HG03135 (cell line): Measurements from ENCODE around the gene RAB10.
"Not testable (repeated sequence)": the region's sequence is repeated elsewhere in the genome, so short reads cannot be mapped to it uniquely, and the experiment has no call there.

Experiments used
- ATAC-seq: cut with Tn5 transposase; IDR thresholded peaks from one replicate; pipeline ENCODE4 v1.9.1; 2021; ENCODE audit warnings: mild to moderate bottlenecking, moderate library complexity; ENCODE audit not compliant: unreplicated experiment

The RAB10 gene

DNA sequence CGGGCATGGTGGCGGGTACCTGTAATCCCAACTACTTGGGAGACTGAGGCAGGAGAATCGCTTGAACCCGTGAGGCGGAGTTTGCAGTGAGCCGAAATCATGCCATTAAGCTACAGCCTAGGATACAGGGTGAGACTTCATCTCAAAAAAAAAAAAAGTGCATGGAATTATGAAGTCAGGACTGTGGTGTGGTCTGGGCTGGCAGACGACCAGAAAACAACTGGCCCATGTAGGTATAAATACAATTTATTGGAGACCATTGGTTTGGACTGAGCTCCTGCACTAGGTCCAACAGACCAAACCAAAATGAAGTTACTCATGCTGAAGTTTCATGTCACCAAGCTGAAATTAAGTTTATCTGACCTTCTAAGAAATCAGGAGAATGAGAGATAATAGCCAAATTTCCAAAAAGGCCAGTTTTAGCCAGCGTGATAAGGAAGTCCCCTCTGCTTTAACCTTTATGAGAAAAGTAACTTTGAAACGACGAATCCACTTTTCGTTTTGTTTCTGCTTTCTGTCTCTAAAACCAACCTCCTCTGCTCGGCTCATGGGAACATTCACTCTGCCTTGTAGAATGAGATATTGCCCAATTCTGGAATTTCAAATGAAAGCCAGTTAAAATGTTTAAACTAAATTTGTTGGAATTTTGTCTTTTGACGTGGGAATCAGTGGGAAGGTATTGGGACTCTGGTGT, 17.7 kb upstream of the RAB10 start:
- no peak for ATAC-seq

DNA sequence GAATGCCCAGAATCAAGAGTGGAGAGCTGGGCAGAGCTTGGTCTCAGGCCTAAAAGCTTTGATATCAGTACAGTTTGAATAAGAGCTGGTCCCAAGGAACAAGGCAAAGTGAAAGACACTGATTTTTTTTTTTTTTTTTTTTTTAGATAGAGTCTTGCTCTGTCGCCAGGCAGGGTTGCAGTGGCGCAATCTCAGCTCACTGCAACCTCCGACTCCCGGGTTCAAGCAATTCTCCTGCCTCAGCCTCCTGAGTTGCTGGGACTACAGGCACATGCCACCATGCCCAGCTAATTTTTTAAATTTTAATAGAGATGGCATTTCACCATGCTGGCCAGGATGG, 17.2 kb upstream of the RAB10 start:
- ATAC-seq, result not testable (repeated sequence)

DNA sequence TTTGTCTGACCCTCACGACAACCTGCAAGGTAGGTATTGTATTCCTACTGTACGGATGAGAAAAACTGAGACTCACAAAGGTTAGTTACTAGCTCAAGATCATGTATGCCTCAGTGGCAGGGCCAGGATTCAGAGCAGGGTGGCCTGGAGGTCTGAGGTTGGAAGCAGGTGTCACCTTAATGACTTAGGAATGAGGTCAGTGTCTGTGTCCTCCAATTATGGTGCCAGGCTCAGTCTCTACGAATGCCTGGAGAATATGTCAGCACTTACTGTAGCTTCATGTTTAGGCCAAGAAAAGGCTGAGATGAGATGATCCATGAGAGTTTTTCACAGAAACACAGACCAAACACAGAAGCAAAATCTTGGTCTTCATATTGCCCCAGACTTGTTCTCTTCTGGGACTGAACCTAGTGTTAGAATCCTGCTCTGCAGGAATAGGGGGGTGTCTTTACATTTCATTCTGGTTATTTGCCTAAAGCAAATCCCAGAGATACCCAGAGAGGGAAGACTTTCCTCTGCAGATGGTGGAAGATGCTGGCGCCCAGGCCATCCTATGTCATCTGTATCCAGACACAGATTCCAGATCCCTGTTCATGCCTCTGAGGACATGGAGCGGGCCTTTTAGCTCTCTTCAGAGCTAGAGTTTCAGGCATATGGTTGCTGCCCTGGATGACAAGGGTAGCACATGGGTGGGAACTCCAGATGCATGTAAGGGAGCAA, 16.3 kb upstream of the RAB10 start:
- no peak for ATAC-seq

DNA sequence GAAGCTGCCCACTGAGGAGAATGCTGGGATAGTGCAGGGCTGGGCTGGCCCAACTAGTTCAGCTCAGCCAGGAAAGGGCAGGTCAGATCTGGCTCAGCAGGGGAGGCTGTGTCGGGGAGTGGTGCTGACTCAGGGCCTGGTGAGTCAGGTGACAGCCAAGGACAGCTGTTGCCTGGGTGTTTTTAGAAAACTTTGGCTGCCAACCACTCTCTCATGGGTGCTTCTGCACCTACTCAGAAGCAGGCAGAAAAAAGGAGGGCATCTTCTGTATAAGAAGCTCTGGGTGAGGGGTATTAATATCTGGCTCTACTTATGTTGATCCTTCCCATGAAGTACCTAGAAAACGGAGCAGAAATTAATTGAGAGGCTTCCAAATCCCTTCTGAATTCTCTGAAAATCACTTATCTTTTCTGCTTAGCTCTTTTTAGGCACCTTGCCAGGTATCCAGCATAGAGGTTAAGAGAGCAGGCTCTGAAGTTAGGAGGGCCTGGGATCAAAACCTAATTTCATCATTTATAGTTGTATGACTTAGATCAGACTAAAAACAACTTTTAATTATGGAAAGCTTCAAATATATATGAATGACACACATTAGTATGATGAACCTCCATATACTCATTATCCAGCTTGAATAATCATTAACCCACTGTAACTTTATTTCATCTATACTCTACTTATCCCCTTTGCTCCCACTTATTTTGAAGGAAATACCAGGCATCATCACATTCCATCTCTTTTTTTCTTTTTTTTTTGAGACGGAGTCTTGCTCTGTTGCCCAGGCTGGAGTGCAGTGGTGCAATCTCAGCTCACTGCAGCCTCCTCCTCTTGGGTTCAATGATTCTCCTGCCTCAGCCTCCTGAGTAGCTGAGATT, 15.5 kb upstream of the RAB10 start:
- ATAC-seq, result no peak

DNA sequence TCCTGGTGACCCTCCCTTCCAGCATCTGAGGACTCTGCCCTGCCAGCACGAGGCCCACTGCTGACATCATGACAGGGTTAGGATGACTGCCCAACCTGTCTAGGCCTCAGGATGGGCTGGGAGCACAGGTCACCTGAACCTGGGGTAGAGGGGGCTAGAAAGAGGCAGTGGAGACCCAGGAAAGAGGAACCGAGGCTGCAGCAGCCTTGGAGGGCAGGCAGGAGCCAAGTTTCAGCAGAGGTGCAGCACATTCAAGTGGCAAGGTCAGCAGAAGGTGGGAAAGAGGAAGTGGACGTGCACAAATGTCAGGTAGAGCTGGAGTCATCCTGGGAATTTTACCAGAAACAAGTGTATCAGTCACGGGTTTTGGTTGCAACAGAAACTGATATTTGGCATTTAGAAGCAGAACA, 13.6 kb upstream of the RAB10 start:
- ATAC-seq, result no peak

DNA sequence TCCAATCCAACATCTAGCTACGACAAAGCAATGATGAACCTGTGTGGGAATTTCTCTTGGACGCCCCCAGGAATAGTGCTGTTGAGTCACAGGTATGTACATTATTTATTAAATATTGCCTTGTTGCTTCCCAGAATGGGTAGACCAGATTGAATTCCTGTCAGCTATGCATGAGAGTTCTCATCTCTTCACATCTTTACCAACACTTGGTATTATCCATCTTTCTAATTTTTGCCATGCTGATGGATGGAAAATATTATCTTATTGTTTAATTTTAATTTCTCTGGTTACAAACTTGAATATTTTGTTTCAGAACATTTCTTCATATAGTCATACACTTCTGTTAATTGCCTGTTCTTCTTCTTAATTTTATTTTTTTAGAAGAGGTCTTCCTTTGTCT, 9.6 kb upstream of the RAB10 start:
- no peak for ATAC-seq

DNA sequence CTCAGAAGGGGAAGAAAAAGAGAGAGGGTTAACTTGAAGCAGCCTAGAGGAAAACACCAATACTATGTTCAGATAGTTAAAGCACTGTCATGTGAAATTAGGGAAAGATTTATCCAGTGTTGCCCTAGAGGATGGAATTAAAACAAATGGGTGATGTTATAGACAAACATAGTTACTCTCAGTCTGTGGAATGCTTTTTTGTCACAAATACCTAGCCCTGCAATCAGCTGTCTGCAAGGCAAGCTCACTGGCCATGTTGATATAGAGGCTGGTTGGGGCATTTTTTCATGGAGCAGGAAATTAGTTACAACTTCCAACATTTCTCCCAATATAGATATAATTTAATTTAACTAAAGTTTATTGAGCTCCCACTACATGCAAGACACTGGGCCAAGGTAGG, 8.4 kb upstream of the RAB10 start:
- ATAC-seq, result no peak

DNA sequence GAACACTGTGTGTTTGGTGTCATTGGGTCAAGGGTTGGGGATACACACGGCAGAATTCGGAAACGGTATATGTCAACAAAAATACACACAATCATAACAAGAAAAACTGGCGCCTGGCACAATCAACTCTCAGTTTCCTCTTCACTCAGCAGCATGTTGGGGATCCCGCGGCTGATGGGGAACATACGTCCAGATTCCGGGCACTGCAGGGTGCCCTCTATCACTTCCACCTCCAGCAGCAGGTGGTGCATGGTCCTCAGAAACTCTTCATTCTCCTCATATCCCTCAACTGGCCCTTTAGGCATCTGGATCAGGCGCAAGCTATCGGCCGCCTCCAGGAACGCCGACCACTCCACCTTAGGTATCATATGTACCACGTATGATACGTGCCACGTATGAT, 5.8 kb upstream of the RAB10 start:
- not testable (repeated sequence) for ATAC-seq

DNA sequence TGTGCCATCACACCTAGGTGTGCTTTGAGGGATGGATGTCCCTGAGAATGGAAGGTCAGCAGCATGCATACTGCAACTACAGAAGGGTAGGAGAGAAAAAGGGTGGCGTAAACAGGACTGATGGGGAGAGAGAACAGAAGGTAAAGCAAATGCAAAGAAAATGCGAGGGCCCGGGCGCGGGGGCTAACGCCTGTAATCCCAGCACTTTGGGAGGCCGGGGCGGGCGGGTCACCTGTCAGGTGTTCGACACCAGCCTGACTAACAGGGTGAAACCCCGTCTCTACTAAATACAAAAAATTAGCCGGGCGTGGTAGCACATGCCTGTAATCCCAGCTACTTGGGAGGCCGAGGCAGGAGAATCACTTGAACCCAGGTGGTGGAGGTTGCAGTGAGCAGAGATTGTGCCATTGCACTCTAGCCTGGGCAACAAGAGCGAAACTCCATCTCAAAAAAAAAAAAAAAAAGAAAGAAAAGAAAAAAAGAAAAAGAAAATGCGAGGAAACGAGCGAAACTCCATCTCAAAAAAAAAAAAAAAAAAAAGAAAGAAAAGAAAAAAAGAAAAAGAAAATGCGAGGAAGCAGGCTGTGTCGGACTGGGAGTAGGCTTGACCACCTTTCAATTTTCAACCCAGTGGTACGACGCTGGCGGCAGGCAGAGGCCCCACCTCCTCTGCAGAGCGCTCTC, 1.2 kb upstream of the RAB10 start:
- ATAC-seq, result peak; percentile 14

DNA sequence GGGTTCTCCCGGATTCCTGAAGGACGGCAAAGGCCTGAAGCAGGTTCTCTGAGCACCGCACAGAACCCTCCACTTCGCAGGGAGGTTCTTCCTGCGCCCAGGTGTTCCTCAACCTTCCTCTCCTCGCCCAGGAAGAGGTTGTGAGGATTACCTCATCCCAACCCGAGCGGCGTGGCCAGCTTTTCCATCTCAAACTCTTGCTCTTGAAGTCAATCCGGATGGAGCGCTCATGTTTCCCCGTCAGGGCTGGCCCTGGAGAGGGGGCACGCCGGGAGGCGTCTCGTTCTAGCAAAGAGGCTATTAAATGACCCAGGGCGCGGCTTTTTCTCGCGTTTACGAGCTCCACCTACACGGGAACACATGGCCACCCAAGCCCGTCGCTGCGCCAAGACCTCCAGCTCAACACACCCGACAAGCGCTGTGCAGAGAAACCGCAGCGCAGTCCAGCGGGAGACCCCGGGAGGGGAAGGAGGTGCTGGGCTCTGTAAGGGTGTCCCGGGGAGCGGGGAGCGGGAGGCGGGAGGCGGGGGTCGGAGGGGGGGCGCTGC, 540 bp upstream of the RAB10 start:
- peak; percentile 30 for ATAC-seq

DNA sequence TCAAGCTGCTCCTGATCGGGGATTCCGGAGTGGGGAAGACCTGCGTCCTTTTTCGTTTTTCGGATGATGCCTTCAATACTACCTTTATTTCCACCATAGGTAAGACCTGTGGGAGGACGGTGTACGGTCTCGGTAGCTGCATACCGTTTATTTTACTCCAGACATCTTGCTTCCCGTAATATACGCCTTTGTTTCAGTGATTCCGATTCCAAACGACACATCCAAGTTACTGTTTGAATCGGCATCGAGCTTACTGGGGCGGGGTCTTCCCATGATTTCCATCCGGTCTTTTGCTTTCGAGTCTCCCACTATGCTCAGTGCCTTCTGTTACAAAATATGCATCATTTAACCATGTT, 731 bp downstream of the RAB10 start:
- no peak for ATAC-seq

DNA sequence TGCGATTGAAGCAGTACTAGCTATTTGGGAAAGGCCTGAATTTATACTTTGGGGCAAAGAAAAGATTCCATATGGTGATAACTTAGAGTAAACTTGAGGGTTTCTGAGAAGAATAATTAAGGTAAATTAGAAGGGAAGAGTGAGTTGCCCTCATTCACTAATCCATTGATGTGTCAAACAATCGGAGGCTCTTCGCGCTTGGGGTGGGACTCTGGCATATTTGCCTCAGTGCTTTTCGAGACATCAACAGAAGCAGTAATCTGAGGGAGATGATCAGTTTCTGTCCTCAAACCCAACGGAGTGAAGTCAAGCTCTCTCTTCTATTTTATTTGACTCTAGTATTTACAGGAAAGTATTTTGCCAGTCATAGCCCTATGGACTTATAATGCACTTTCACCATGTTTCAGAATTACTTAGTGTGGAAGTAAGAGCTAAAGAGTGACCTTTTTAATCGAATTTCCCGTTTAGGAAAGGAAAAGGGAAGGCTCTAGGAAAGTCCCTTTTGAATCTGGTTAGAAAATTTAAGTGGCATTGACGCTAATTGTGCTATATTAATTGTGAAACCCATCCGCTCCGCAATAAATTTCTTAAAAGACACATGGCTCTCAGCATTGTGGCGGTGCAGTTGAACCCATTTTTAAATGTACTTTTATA, 1.3 kb downstream of the RAB10 start:
- no peak for ATAC-seq

DNA sequence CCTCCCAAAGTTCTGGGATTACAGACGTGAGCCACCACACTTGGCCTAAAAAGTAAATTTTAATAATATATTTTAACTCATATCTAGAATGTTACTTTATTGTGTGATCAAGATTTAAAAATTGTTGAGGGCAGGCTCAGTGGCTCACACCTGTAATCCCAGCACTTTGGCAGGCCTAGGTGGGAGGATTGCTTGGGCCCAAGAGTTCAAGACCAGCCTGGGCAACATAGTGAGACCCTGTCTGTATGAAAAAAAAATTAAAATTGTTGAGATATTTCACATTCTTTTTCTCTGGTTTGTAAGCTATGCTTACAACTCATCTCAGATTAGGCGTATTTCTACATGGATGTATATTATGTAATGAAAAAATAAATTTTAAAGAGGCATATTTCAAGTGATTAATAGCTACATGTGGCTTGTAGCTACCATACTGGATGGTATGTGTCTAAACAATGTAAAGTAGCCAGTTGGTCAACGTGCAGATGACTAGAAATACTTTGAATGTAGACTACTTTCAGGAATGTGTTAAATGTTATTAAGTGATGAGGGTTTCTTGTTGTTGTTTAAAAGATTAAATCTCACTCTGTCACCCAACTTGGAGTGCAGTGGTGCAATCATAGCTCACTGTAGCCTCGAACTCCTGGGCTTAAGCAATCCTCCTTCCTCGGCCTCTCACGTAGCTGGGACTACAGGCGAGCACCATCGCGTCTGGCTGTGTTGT, 5.9 kb downstream of the RAB10 start:
- no peak for ATAC-seq

DNA sequence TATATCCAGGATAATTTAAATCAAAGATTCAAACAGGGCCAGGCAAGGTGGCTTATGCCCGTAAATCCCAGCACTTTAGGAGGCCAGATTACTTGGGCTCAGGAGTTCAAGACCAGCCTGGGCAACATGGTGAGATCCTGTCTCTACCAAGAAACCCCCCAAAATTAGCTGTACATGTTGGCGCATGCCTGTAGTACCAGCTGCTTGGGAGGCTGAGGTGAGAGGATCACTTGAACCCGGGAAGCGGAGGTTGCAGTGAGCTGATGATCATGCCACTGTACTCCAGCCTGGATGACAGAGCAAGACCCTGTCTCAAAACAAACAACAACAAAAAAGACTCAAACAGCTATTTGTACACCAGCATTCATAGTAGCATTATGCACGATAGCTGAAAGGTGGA, 9.2 kb downstream of the RAB10 start:
- no peak for ATAC-seq

DNA sequence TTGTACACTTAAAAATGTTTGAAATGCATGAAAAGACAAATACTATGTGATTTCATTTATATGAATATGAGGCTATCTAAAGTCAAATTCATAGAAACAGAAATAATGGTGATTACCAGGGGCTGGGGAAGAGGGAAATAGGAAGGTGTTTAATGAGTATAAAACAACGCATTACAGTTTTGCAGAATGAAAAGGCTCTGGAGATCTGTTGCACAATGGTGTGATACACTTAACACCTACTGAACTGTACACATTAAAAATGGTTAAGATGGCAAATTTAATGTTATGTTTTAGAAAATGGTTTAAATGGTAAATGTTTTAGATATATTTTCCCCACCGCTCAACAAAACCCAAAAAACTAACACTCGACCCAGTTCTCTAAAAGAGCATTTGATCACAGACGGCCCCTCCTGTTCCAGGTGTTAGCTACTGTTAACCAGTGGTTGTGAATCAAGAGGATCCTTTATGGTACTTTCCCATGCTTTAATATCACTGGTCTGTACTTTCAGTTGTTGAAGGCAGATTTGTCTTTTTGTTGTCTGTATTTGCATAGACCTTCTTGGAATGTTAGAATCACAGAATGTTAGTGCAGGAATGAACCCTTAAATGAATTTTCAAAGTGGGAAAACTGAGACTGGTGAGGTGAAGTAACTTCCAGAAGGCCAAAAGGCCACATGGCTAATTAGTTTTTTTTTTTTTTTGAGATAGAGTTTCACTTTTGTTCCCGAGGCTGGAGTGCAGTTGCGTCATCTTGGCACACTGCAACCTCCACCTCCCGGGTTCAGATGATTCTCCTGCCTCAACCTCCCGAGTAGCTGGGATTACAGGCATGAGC, 10.2 kb downstream of the RAB10 start:
- no peak for ATAC-seq

DNA sequence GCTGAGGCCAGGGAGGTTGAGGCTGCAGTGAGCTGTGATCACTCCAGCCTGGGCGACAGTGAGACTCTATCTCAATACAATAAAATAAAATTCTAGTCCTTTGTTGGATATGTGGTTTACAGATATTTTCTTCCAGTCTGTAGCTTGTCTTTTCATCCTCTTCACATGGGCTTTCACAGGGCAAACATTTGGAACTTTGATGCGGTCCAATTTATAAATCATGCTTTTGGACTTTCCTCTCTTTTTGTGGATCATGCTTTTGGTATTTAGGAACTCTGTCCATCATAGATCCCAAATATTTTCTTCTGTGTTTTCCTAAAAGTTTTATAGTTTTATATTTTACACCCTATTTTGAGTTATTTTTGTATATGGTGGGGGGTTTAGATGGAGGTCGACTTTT, 14.9 kb downstream of the RAB10 start:
- no peak for ATAC-seq

DNA sequence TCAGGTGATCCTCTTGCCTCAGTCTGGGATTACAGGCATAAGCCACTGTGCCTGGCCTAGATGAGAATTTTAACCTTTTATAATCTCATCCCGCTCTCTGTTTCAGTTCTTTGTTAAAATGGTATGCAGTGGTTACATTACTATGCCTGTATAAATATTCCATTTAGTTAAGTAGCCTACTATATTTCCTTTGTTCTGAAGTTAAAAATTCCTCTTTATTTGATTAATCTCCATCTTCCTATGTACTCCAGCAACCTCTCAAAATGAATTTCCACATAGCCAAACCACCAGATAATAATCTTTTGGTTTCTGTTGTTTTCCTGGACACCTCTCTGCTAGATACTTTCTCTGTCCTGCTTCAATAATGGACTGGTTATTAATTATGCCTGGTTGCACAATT, 15.8 kb downstream of the RAB10 start:
- no peak for ATAC-seq

DNA sequence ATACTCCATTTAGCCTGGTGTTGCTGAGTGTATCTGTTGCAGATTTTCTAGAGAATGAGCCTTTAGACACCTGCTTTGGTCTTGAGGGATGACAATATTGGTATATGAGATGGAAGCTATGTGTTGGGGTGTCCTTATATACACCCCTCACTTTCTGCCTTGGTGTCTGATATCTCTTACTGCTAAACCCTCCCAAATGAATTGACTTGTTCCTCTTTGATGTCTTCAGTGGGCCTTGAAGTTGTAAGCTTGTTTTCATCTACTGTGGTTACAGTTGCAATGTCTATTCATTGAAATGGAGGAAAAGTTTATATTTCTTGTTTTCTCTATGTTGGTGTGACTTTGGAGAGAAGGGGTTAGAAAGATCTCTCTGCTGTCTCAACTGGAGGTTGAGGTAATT, 18.9 kb downstream of the RAB10 start:
- no peak for ATAC-seq
